ENCODE measurements around the gene ABL2. TPM values are rescaled to one million over a fixed set of nuclear protein-coding genes. Genes with fewer than 3 reads are reported as not detected.

Gene ABL2
- total and polyA plus RNA-seq, 2 donors (not counting 3 experiments of a cell fraction or from before 2014, with no cell fraction given), result 41.8 to 158 TPM

GRCh38 chr1:179195376-179195775 lies 34.1 kb downstream of the ABL2 start:
- no peaks in the 10 kb centered on the region for H3K9me3 ChIP-seq (replicated peaks; ENCODE audit: control insufficient read depth, insufficient read depth, low read length)
- H4K20me1 ChIP-seq (replicated peaks; ENCODE audit: control insufficient read depth, extremely low read depth, insufficient read depth, low read length), result peaks cover 3% of the 10 kb centered on the region
- no peaks in the 10 kb centered on the region for H3K27me3 ChIP-seq (ENCODE audit: control insufficient read depth in 2 of 2, insufficient read depth in 2 of 2, low read length in 2 of 2)
- CTCF ChIA-PET, result interaction anchor here (1.3 to 3.3 kb wide), 4 partner anchors 10 to 115 kb away, joined by 3 to 54 read pairs (median 3); no protein-coding TSS in a partner anchor
- peaks cover 44% of the 10 kb centered on the region for H3K79me2 ChIP-seq (ENCODE audit: control insufficient read depth, insufficient read depth, low read length)
- no peak overlapping the region for H3K27ac ChIP-seq (ENCODE audit: insufficient read depth, low read depth, low read length)
- BruUV-seq (replicated peaks), result no TSS peak
- POLR2A ChIA-PET, result no interaction called here
- dilution Hi-C loops (cut with MboI; ENCODE audit: extremely low pct_ligation_motif_present, low sequenced_read_pairs), result no loop called here
- H3K9ac ChIP-seq (replicated peaks; ENCODE audit: extremely low read depth, insufficient read depth, low read length), result no peak overlapping the region
- H3K36me3 ChIP-seq (ENCODE audit: control insufficient read depth in 2 of 2, extremely low read depth in 1 of 2, insufficient read depth in 2 of 2, low read length in 2 of 2), result no peaks in the 10 kb centered on the region
- no peak overlapping the region for H3K4me2 ChIP-seq (ENCODE audit: insufficient read depth, low read length)
- intact Hi-C loops (cut with micrococcal nuclease), result no loop called here
- no peak for FAIRE-seq
- peaks cover 8% of the 10 kb centered on the region for H3K4me1 ChIP-seq (ENCODE audit: control insufficient read depth, extremely low read depth, insufficient read depth, low read length)
- TF ChIP-seq MAX (IDR thresholded peaks at IDR 0.05; ENCODE audit: insufficient read depth, insufficient read length) (no peak), JUN (IDR thresholded peaks at IDR 0.05; ENCODE audit: borderline replicate concordance, insufficient read depth, insufficient read length, low read depth) (no peak), POLR2AphosphoS5 (IDR thresholded peaks at IDR 0.05; ENCODE audit: insufficient read depth, low read depth, low read length) (no peak), POLR2A (IDR thresholded peaks at IDR 0.05; ENCODE audit: low read depth, low read length) (no peak), MYC (IDR thresholded peaks at IDR 0.05; ENCODE audit: low read depth, low read length) (no peak), GATA2 (IDR thresholded peaks at IDR 0.05; ENCODE audit: insufficient read depth, insufficient read length, low read depth, low read length) (no peak)
- H2AFZ ChIP-seq (ENCODE audit: low read depth, low read length), result no peak overlapping the region
- H3K4me3 ChIP-seq (replicated peaks in 1 of 3; ENCODE audit: insufficient read depth in 1 of 3, low read depth in 1 of 3, low read length in 3 of 3), result no peak overlapping the region
- no peak for DNase-seq (ENCODE audit: low read depth, low spot score)
- no peaks in the 10 kb centered on the region for H3K9me1 ChIP-seq (replicated peaks; ENCODE audit: control insufficient read depth, extremely low read depth, insufficient read depth, low read length)

GRCh38 chr1:179194068-179194537 lies 35.4 kb downstream of the ABL2 start:
- intact Hi-C loops (cut with micrococcal nuclease), result loop anchor here (1.0 kb wide), 4 partner anchors 73 to 175 kb away; no protein-coding TSS in a partner anchor
- Histone ChIP-seq H3K27ac (ENCODE audit: insufficient read depth, low read depth, low read length) (no peak overlapping the region), H3K4me1 (ENCODE audit: control insufficient read depth, extremely low read depth, insufficient read depth, low read length) (peaks cover 8% of the 10 kb centered on the region), H3K9me1 (replicated peaks; ENCODE audit: control insufficient read depth, extremely low read depth, insufficient read depth, low read length) (no peaks in the 10 kb centered on the region), H3K9me3 (replicated peaks; ENCODE audit: control insufficient read depth, insufficient read depth, low read length) (no peaks in the 10 kb centered on the region), H2AFZ (ENCODE audit: low read depth, low read length) (no peak overlapping the region), H3K9ac (replicated peaks; ENCODE audit: extremely low read depth, insufficient read depth, low read length) (no peak overlapping the region), H3K27me3 (ENCODE audit: control insufficient read depth in 2 of 2, insufficient read depth in 2 of 2, low read length in 2 of 2) (no peaks in the 10 kb centered on the region), H3K36me3 (ENCODE audit: control insufficient read depth in 2 of 2, extremely low read depth in 1 of 2, insufficient read depth in 2 of 2, low read length in 2 of 2) (no peaks in the 10 kb centered on the region), H3K4me2 (ENCODE audit: insufficient read depth, low read length) (no peak overlapping the region), H3K4me3 (replicated peaks in 1 of 3; ENCODE audit: insufficient read depth in 1 of 3, low read depth in 1 of 3, low read length in 3 of 3) (no peak overlapping the region), H4K20me1 (replicated peaks; ENCODE audit: control insufficient read depth, extremely low read depth, insufficient read depth, low read length) (peaks cover 3% of the 10 kb centered on the region), H3K79me2 (ENCODE audit: control insufficient read depth, insufficient read depth, low read length) (peaks cover 48% of the 10 kb centered on the region)
- DNase-seq (ENCODE audit: low read depth, low spot score) (no peak), FAIRE-seq (no peak)
- BruUV-seq (replicated peaks), result no TSS peak
- POLR2A ChIA-PET, result no interaction called here
- no peak for TF ChIP-seq POLR2A (IDR thresholded peaks at IDR 0.05; ENCODE audit: low read depth, low read length)
- no peak for TF ChIP-seq CTCF (IDR thresholded peaks at IDR 0.05; ENCODE audit: extremely low read depth in 1 of 2, insufficient read depth in 1 of 2, low read depth in 1 of 2, low read length in 2 of 2)
- TF ChIP-seq JUN (IDR thresholded peaks at IDR 0.05; ENCODE audit: borderline replicate concordance, insufficient read depth, insufficient read length, low read depth), result no peak
- no peak for TF ChIP-seq MAX (IDR thresholded peaks at IDR 0.05; ENCODE audit: insufficient read depth, insufficient read length)
- TF ChIP-seq FOS (IDR thresholded peaks at IDR 0.05; ENCODE audit: borderline replicate concordance, insufficient read depth, low read length), result no peak
- TF ChIP-seq GATA2 (IDR thresholded peaks at IDR 0.05; ENCODE audit: insufficient read depth, insufficient read length, low read depth, low read length), result no peak
- no peak for TF ChIP-seq EZH2 (IDR thresholded peaks at IDR 0.05; ENCODE audit: borderline replicate concordance, low read depth, low read length, severe bottlenecking)
- TF ChIP-seq MYC (IDR thresholded peaks at IDR 0.05; ENCODE audit: low read depth, low read length), result no peak
- no peak for TF ChIP-seq POLR2AphosphoS5 (IDR thresholded peaks at IDR 0.05; ENCODE audit: insufficient read depth, low read depth, low read length)
- dilution Hi-C loops (cut with MboI; ENCODE audit: extremely low pct_ligation_motif_present, low sequenced_read_pairs), result no loop called here
- CTCF ChIA-PET, result interaction anchor here (0.8 to 3.3 kb wide), 12 partner anchors 10 to 114 kb away, joined by 3 to 54 read pairs (median 4); partner anchors contain the start of gene TOR3A

Data from endothelial cell of umbilical vein (primary cell).